ENCODE data around the gene NOSIP. TPM values are rescaled to one million over a fixed set of nuclear protein-coding genes. Genes with fewer than 3 reads are reported as not detected.

NOSIP gene
- total and polyA plus RNA-seq, 2 of the 4 experiments (the other 2 are of a cell fraction) = 118 to 138 TPM

DNA sequence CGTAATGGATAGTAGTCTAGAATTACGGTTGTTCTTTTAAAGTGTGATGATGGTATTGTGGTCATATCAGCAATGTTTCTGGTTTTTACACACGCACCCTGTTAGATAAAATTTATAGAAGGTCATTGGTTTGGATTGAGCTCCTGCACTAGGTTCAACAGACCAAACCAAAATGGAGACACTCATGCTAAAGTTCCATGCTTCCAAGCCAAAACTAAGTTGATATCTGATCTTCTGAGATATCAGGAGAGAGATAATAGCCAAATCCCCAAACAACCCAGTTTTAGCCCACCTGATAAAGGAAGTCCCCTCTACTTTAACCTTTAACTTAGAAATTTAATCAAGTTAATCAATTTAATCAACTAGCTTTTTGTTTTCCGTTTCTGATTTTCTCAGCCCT is 1.2 kb downstream of the NOSIP start:
- Histone ChIP-seq H3K23ac (ENCODE audit: low read depth, low read length) (peak overlapping the region; percentile 26; the same call in 1 of the 2 replicates), H2BK20ac (ENCODE audit: low read depth, low read length) (no peak overlapping the region), H3K14ac (replicated peaks; ENCODE audit: low read depth, low read length) (no peak overlapping the region), H2AFZ (replicated peaks; ENCODE audit: low read length, poor library complexity) (no peak overlapping the region), H3K4me1 (ENCODE audit: control insufficient read depth, insufficient read depth, low read length) (no peaks in the 10 kb centered on the region), H3K36me3 (ENCODE audit: control insufficient read depth, insufficient read depth, low read length) (peaks cover 6% of the 10 kb centered on the region), H3K9me1 (ENCODE audit: insufficient read depth, low read length) (no peaks in the 10 kb centered on the region), H3K27me3 (ENCODE audit: control insufficient read depth, insufficient read depth, low read length) (no peaks in the 10 kb centered on the region), H2AK5ac (ENCODE audit: low read depth, low read length) (no peak overlapping the region), H2AK9ac (replicated peaks; ENCODE audit: low read depth, low read length, poor library complexity) (no peak overlapping the region), H3K56ac (ENCODE audit: extremely low read depth, insufficient read depth, low read length) (no peak overlapping the region), H4K91ac (ENCODE audit: insufficient read depth, low read depth, low read length) (no peak overlapping the region), H2BK5ac (ENCODE audit: low read depth, low read length, poor library complexity, severe bottlenecking) (no peak overlapping the region), H3K9me3 (ENCODE audit: control insufficient read depth, insufficient read depth, low read length) (no peaks in the 10 kb centered on the region), H2BK120ac (ENCODE audit: low read depth, low read length) (no peak overlapping the region), H3K27ac (ENCODE audit: insufficient read depth, low read length) (no peak overlapping the region), H3K18ac (ENCODE audit: low read depth, low read length) (no peak overlapping the region), H3K79me1 (ENCODE audit: low read depth in 1 of 2, low read length in 2 of 2) (peaks cover 13 to 42% of the 10 kb centered on the region in 2 experiments; a peak in 3 of 4 replicates), H4K5ac (ENCODE audit: low read depth, low read length) (no peak overlapping the region), H3K4ac (ENCODE audit: low read depth, low read length) (no peak overlapping the region), H2BK15ac (ENCODE audit: low read depth, low read length) (no peak overlapping the region), H3K4me2 (ENCODE audit: low read depth, low read length) (peak overlapping the region; percentile 94), H3K4me3 (ENCODE audit: insufficient read depth, low read depth, low read length) (no peak overlapping the region; the same call in 1 of the 2 replicates), H4K8ac (ENCODE audit: low read depth in 2 of 2, low read length in 2 of 2) (no peak overlapping the region), H4K20me1 (ENCODE audit: insufficient read depth, low read length) (peaks cover 10% of the 10 kb centered on the region; the same call in 1 of the 2 replicates), H3K9ac (ENCODE audit: low read depth, low read length) (peak overlapping the region; percentile 72; the same call in 1 of the 2 replicates)
- DNase-seq (no peak), ATAC-seq (ENCODE audit: low read depth) (no peak)
- no peak for TF ChIP-seq RCOR1 (IDR thresholded peaks at IDR 0.05; ENCODE audit: insufficient replicate concordance, low read length)
- TF ChIP-seq, protein P1, sequence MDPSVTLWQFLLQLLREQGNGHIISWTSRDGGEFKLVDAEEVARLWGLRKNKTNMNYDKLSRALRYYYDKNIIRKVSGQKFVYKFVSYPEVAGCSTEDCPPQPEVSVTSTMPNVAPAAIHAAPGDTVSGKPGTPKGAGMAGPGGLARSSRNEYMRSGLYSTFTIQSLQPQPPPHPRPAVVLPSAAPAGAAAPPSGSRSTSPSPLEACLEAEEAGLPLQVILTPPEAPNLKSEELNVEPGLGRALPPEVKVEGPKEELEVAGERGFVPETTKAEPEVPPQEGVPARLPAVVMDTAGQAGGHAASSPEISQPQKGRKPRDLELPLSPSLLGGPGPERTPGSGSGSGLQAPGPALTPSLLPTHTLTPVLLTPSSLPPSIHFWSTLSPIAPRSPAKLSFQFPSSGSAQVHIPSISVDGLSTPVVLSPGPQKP (IDR thresholded peaks at IDR 0.05; ENCODE audit: borderline replicate concordance, low read depth, low read length) = no peak
- TF ChIP-seq, protein P2, sequence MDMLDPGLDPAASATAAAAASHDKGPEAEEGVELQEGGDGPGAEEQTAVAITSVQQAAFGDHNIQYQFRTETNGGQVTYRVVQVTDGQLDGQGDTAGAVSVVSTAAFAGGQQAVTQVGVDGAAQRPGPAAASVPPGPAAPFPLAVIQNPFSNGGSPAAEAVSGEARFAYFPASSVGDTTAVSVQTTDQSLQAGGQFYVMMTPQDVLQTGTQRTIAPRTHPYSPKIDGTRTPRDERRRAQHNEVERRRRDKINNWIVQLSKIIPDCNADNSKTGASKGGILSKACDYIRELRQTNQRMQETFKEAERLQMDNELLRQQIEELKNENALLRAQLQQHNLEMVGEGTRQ (IDR thresholded peaks at IDR 0.05; ENCODE audit: low read depth, low read length) = no peak
- TF ChIP-seq POLR2A (IDR thresholded peaks at IDR 0.05; ENCODE audit: low read depth, low read length) = no peak
- TF ChIP-seq MXI1 (IDR thresholded peaks at IDR 0.05; ENCODE audit: borderline replicate concordance, low read depth, low read length) = no peak
- TF ChIP-seq NFE2L2 (IDR thresholded peaks at IDR 0.05; ENCODE audit: low read depth, low read length) = no peak
- TF ChIP-seq CEBPB (IDR thresholded peaks at IDR 0.05; ENCODE audit: low read depth, low read length) = no peak
- no peak for TF ChIP-seq MAFK (IDR thresholded peaks at IDR 0.05; ENCODE audit: low read depth, low read length)
- in situ Hi-C loops (cut with MboI; ENCODE audit: low sequenced_read_pairs) = no loop called here
- BruUV-seq (replicated peaks) = no TSS peak
- dilution Hi-C loops (cut with HindIII; ENCODE audit: low sequenced_read_pairs, unreplicated experiment) = no loop called here
- no CpG with 5 or more reads among the region's 4 CpGs for WGBS, 2 experiments (ENCODE audit: extremely low coverage in 2 of 2, insufficient read length in 1 of 2)
- CTCF ChIA-PET = interaction anchor here (1.2 to 2.1 kb wide), 2 partner anchors 9 to 12 kb away, joined by 3 to 6 read pairs; partner anchors contain the start of gene PRR12
- POLR2A ChIA-PET (ENCODE audit: unreplicated experiment) = interaction anchor here (0.5 kb wide), 1 partner anchor 12 kb away, joined by 8 read pairs; no protein-coding TSS in a partner anchor
- intact Hi-C loops (cut with micrococcal nuclease) = no loop called here

All from IMR-90 (cell line).